ENCODE measurements around the gene UGT3A1. TPM values are rescaled to one million over a fixed set of nuclear protein-coding genes. Genes with fewer than 3 reads are reported as not detected.
A peak's percentile ranks its signal among the peaks of the same experiment; 100 is the strongest.

The UGT3A1 gene
- total RNA-seq, 1 donor from 2014 or later, result 2.8 TPM

DNA sequence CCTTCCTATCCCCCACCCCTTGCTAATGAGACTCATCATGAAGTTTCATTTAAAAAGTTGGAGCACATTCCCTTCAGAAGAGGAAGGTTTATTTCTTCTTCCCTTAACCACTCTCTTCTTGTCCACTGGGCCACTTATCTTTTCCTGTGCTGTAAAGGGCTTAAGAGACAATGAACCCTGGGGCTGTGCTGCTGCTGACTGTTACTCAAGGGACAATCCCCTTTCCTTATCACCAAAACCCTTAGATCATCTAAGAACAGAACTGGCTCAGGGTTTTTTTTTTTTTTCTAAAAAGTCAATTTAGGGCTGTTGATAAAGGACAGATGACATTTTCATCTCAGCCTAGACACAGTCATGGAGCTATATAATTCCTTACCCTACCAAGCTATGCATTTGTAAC, 82.4 kb downstream of the UGT3A1 start:
- DNase-seq (ENCODE audit: low read depth), result no peak

DNA sequence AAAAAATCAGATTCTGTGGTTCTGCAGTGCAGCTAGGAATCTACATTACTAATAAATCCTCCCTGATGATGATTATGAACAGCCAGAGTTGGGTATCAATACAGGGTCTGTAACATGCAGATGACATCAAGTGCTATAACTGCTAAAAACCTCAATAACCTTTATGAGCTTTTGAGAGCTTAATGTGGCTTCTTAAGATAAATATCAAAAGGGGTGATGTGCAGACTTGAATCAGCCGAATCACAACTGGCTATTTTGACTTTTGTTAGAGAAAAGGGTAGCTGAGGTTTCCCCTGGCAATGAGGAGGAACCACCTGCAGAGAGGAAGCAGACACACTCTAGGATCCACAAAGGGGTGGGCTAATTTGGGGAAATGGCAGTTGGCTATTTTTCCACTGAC, 83.0 kb downstream of the UGT3A1 start:
- no peak for DNase-seq (ENCODE audit: low read depth)

DNA sequence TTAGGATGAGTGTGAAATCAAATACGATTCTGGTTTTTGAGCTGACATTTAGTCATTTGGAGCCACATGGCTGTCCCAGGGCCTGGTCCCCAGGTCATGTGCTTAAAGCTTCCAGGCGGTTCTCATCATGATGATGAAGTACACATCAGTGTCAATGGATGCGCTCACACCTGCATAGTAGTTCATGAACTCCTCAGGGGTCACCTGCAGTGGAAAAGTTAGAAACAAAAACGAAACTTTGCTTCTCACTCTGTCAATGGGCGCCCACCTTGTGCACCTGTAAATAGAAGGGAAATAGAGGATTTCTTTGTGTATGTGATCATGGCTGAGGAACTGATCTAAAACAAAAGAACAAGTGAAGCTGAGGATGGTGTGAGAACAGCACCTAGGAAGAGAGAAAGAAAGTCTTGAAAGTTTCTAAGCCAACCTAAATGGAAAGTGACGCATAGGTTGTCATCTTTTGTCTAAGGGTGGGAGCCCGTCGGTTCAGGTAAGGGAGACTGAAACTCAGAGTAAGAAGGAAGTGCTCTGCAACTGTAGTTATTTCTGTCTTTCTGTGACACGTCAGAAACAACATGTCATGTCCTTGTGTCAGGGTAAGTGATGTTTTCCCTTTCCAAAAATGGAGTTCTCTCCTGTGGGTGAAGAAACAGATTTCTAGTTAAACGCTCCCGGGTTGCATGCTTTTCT, 86.6 kb downstream of the UGT3A1 start:
- DNase-seq (ENCODE audit: low read depth), result no peak

DNA sequence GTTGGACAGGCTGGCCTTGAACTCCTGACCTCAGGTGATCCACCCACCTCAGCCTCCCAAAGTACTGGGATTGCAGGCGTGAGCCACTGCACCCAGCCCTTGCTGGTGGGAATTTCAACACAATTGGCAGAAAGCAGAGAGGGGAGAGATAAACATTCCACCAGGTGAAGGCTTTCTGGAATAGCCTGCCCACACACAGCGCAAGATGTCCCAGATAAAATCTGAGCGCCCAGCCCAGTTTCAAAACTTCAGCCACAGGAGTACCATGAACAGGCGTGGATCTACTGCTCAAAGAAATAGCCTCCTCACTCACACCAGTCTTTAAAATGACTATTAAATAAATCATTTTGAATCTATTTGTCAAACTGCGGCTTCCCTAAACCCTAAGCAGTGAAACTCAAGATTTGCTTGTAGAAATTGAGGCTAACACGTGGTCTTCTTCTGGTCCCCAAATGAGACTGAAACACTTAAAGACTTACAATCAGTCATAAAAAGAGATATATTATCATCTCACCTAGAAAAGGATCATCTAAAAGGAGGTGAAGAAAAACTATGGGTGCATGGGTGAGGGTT, 87.5 kb downstream of the UGT3A1 start:
- no peak for DNase-seq (ENCODE audit: low read depth)

DNA sequence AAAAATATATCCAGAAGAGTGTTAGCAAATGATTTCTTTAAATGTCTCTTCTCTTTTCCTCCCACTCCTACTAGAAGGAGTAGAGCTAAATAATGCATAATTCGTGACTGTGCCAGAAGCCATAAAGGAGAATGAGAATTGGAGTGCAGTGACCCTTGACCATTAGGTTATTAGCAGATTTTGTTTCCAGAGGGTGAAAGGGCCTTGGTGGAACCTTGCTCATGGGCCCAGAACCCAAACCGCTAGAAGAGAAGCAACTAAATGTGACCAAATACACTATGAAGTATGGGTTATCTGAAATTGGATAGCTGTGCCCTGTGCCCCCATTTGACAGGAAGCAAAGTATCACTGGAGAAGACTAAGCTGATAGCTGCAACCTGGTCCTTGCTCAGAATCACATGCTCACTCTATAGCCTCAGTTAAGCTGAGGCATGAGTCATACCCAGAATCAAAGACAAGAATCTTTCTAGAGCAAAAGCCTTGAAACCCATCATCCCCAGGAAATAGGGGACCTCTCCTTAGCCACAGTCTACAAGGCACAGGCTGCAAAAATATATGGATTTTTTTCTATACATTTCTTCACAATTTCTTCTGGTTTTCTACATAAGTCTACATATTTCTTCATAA, 89.0 kb downstream of the UGT3A1 start:
- peak; percentile 46 for DNase-seq (ENCODE audit: low read depth)

Other genes with a start within 250 kb of the UGT3A1 start
- 0.05 and 4.9 TPM in 2 replicates for gene IL7R, start 134.5 kb downstream of the UGT3A1 start, total RNA-seq
- gene CAPSL, start 52.8 kb downstream of the UGT3A1 start, total RNA-seq, result not detected in 2 replicates
- 1.9 TPM in 1 of 2 replicates, not detected in the other for gene UGT3A2, start 75.5 kb upstream of the UGT3A1 start, total RNA-seq
- gene LMBRD2, start 160.5 kb upstream of the UGT3A1 start, total RNA-seq, result 18.7 and 19.3 TPM in 2 replicates
- 15.1 and 22.7 TPM in 2 replicates for gene SKP2, start 160.7 kb upstream of the UGT3A1 start, total RNA-seq

Measured in renal cortical epithelial cell (primary cell).